Left lung (tissue), 10 donors: ENCODE measurements around the gene ASCL5. TPM values are rescaled to one million over a fixed set of nuclear protein-coding genes. Genes with fewer than 3 reads are reported as not detected.
A peak's percentile ranks its signal among the peaks of the same experiment; 100 is the strongest.

Experiments
- ATAC-seq: fragments of 200-7000 bp; cut with Tn5 transposase; one replicate; pipeline ENCODE4 v1.9.1; 2020; ENCODE audit warnings: moderate library complexity
- DNase-seq, 4 donors: peaks; one replicate each; pipeline ENCODE4 v3.0.0-alpha.2; 2013 to 2020
- H3K27ac ChIP-seq, 2 donors: fragments of 200-600 bp; sonication (generic) in 1 of 2; one replicate each; pipeline versions ENCODE4 v1.5.0 to v1.8.0; 2020 to 2021
- H3K27me3 ChIP-seq, 2 donors: fragments of 200-600 bp; sonication (generic) in 1 of 2; one replicate each; pipeline versions ENCODE4 v1.5.0 to v1.8.0; 2020 to 2021
- H3K36me3 ChIP-seq, 2 donors: fragments of 200-600 bp; sonication (generic) in 1 of 2; one replicate each; pipeline versions ENCODE4 v1.5.0 to v1.8.0; 2020 to 2021
- H3K4me1 ChIP-seq, 2 donors: fragments of 200-600 bp; one replicate each; pipeline ENCODE4 v1.8.0; 2021
- H3K4me3 ChIP-seq, 2 donors: fragments of 200-600 bp; sonication (generic) in 1 of 2; one replicate each; pipeline versions ENCODE4 v1.5.0 to v1.8.0; 2020 to 2021; ENCODE audit warnings: mild to moderate bottlenecking in 1 of 2
- H3K9me3 ChIP-seq, 2 donors: fragments of 200-600 bp; sonication (generic) in 1 of 2; one replicate each; pipeline versions ENCODE4 v1.5.0 to v1.8.0; 2020 to 2021
- intact Hi-C, 2 donors: fragments of 100-400 bp; cut with DNase I; formaldehyde crosslinking; loops; one replicate each; pipeline versions ENCODE4 v1.11.2 to v1.14.2; 2022
- polyA plus RNA-seq, 6 donors: library from polyadenylated mRNA; unstranded; fragments of 120-200 nt; gene quantifications; one replicate each; pipeline ENCODE4 v1.2.1, GENCODE V29; 2013; ENCODE audit not compliant: insufficient read length in 6 of 6
- total RNA-seq, 2 donors: library from RNA; stranded (reverse); fragmentation: NEBNext Ultra II Directional; extraction: Animal tissue kit (Norgen Biotek cat#: 25700); gene quantifications; one replicate each; pipeline ENCODE4 v1.2.1, GENCODE V29; 2021
- TF ChIP-seq, protein P1 (sequence below), 2 donors: fragments of 200-600 bp; sonication (generic) in 1 of 2; IDR thresholded peaks; one replicate each; pipeline versions ENCODE4 v1.5.0 to v1.8.0; 2021; ENCODE audit warnings: antibody characterized with exemption in 2 of 2
- donor health status: DM: no; HTN: yes; CAD: no.
- donor health status: DM: no; HTN: no; CAD: no.

The ASCL5 gene
- total and polyA plus RNA-seq, 8 donors = 0.21 to 1.0 (median 0.58) TPM

DNA sequence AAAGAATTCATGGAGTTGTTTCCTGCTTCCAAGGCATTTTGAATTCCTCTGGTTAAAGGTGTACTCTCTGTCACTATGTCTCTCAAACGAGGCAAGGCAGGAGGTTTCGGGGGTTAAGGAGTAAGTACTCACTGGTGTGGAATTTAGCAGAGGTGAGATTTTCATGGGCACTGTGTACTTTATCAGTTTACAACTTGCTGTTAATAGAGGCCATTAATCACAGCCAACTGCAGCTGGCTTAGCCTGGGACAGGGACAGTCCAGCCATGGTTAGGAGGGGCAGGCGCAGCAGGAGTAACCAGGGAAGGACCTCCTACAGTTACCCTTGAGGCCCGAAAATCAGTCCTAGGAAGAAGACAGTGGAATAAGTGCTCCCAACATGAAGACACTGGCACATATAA lies 45.3 kb upstream of the ASCL5 start:
- intact Hi-C loops = no loop called here
- H3K27me3 ChIP-seq = peaks cover 0 to 9% of the 10 kb centered on the region in 2 donors
- no peak overlapping the region for H3K4me3 ChIP-seq
- H3K36me3 ChIP-seq = no peaks in the 10 kb centered on the region
- ATAC-seq (no peak), DNase-seq (no peak)
- no peaks in the 10 kb centered on the region for H3K9me3 ChIP-seq
- TF ChIP-seq, protein P1, sequence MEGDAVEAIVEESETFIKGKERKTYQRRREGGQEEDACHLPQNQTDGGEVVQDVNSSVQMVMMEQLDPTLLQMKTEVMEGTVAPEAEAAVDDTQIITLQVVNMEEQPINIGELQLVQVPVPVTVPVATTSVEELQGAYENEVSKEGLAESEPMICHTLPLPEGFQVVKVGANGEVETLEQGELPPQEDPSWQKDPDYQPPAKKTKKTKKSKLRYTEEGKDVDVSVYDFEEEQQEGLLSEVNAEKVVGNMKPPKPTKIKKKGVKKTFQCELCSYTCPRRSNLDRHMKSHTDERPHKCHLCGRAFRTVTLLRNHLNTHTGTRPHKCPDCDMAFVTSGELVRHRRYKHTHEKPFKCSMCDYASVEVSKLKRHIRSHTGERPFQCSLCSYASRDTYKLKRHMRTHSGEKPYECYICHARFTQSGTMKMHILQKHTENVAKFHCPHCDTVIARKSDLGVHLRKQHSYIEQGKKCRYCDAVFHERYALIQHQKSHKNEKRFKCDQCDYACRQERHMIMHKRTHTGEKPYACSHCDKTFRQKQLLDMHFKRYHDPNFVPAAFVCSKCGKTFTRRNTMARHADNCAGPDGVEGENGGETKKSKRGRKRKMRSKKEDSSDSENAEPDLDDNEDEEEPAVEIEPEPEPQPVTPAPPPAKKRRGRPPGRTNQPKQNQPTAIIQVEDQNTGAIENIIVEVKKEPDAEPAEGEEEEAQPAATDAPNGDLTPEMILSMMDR (IDR thresholded peaks at IDR 0.05) = no peak
- no peak overlapping the region for H3K27ac ChIP-seq
- H3K4me1 ChIP-seq = peaks cover 0 to 15% of the 10 kb centered on the region in 2 donors

DNA sequence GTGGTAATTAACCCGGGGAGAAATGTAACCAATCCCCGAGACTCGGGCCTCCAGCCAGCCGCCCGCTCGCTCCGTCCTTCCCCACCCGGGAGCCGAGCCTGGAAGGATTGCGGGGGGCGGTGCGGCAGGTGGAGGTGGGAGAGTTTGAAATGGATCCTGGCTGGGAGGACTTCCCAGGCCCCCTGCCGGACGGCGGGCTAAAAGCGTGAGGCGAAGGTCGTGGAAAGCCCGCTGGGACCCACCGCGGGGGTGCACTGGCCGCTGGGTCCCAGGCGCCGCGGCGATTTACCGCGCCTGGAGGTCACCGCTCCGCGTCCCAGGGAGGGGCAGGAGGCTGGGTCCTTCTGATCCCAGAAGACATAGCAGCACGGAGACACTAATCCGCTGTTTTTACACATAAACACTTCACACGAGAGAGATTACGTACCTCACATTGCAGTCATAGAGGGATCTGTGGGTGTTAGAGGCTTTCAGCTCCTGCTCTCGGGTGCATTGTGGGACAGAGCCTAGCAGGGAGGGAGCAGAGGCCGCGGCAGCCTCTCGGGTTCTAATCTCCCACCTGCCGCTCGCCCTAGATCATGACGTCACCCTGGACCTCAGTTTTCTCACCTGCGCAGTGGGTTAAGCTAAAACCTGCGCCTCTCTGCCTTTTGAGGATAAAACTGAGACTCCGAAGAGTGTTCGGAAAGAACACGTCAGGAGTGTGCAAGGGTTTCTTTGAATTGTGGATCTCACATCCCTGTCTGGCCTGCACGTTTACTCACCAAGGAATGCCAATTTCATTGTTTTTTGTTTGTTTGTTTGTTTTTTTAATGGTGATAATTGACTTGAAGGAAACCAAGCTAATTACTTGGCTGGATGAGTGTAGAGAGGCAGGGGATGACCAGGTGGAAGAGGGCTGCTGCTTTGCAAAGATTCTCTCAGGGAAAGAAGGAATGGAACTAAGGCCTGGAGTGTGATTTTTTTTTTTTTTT lies 44.4 kb upstream of the ASCL5 start:
- Histone ChIP-seq H3K9me3 (no peaks in the 10 kb centered on the region), H3K4me1 (peaks cover 0 to 15% of the 10 kb centered on the region in 2 donors), H3K36me3 (no peaks in the 10 kb centered on the region), H3K27ac (peak overlapping the region; percentile 75 to 85), H3K27me3 (peaks cover 0 to 9% of the 10 kb centered on the region in 2 donors), H3K4me3 (peak overlapping the region; percentile 48 to 60)
- TF ChIP-seq, protein P1 (IDR thresholded peaks at IDR 0.05) = peak; percentile 15 to 24
- ATAC-seq = peak; percentile 65
- DNase-seq = peak; percentile 38 to 85 (median 56)
- intact Hi-C loops = no loop called here

DNA sequence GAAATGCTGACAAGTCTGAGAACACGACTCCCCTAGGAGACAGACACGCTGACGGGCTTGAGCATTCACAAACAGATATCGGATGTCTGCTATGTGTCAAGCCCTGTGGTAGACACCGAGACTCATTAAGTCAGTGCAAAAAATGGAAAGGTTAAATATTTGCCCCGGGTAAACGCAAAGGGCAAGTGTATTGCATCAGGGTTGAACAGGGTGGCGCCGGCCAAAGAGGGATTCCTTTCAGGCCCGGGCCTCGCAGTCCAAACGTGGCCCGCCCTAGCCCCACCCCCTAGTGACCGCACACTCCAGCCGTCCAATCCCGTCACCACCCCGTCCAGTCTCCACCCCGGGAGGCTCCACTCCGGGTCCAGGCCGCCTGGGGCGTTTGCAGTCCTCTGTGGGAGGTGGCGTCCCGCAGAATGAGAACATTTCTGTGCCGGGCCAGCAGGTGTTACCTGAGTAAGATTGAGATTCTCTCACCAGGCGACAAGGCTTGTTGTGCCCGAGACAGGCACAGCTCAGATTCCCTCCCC lies 43.6 kb upstream of the ASCL5 start:
- DNase-seq (peak; percentile 90 to 97 (median 96)), ATAC-seq (peak; percentile 99)
- Histone ChIP-seq H3K27ac (peak overlapping the region; percentile 75 to 85), H3K27me3 (peaks cover 0 to 9% of the 10 kb centered on the region in 2 donors), H3K9me3 (no peaks in the 10 kb centered on the region), H3K4me3 (peak overlapping the region; percentile 48 to 60), H3K4me1 (peaks cover 0 to 15% of the 10 kb centered on the region in 2 donors), H3K36me3 (no peaks in the 10 kb centered on the region)
- TF ChIP-seq, protein P1 (IDR thresholded peaks at IDR 0.05) = no peak
- intact Hi-C loops = no loop called here

DNA sequence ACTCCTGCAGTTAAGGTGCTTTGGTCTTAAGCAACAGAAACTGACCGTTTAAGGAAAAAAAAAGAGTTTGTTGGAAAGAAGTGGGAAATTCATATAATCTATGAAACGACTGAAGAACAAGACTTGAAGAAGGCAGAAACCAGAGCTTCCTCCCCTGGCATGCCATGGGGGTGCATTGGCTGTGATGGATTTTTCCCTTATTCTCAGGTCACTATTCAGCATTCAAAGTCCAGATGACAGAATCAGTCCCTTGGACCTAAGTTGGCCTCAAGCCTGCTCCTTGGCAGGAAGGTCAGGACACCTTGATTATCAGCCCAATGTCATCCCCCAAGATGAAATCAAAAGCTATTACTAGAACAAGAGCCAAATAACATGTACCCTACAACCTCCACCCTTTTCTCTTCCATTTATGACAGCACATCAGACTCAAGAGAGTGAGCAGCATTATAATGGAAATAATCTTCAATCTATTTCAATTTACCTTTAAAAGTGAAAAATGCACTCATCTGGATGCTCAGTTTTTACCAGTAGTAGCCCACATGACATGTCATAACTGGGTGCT lies 43.1 kb upstream of the ASCL5 start:
- Histone ChIP-seq H3K4me3 (no peak overlapping the region), H3K27ac (peak overlapping the region; percentile 75 to 85), H3K27me3 (peaks cover 0 to 9% of the 10 kb centered on the region in 2 donors), H3K36me3 (no peaks in the 10 kb centered on the region), H3K4me1 (peaks cover 0 to 15% of the 10 kb centered on the region in 2 donors), H3K9me3 (no peaks in the 10 kb centered on the region)
- ATAC-seq = no peak
- no peak for DNase-seq
- intact Hi-C loops = no loop called here
- TF ChIP-seq, protein P1 (IDR thresholded peaks at IDR 0.05) = no peak

DNA sequence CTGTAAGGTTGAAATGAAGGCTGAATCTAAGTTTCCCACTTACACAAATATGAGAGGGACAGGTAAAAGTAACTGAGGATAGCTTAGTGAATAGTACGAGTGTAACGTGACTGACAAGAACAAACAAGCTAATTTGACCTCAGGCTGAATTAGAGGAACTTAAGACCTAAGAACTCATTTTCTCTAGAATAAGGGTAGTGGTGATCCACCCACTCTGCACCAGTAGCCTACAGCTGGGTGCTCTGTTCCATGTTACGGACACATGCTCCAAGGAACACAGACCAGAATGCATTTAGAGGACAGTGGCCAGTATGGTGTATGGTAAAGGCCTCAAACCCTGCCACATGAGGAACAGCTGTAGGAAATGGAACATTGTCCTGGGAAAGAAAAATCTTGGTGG lies 42.2 kb upstream of the ASCL5 start:
- DNase-seq (no peak), ATAC-seq (no peak)
- intact Hi-C loops = no loop called here
- TF ChIP-seq, protein P1 (IDR thresholded peaks at IDR 0.05) = no peak
- Histone ChIP-seq H3K27ac (no peak overlapping the region), H3K27me3 (peaks cover 0 to 9% of the 10 kb centered on the region in 2 donors), H3K9me3 (no peaks in the 10 kb centered on the region), H3K4me3 (no peak overlapping the region), H3K36me3 (no peaks in the 10 kb centered on the region), H3K4me1 (peaks cover 0 to 15% of the 10 kb centered on the region in 2 donors)
